ENCODE data around the gene ZMYM1. TPM values are rescaled to one million over a fixed set of nuclear protein-coding genes. Genes with fewer than 3 reads are reported as not detected.

ZMYM1 gene
- total and polyA plus RNA-seq, 4 donors, result 2.6 to 31.6 (median 8.5) TPM

Other genes starting within 250 kb of the ZMYM1 start
- 10 to 100 TPM; 19.5 to 50.8 TPM for gene SMIM12, start 219.6 kb upstream of the ZMYM1 start, total RNA-seq
- gene SMIM12, start 219.6 kb upstream of the ZMYM1 start, polyA plus RNA-seq, result 10 to 100 TPM; 17.9 to 67.8 TPM
- gene DLGAP3, start 149.7 kb upstream of the ZMYM1 start, total RNA-seq, result under 1 TPM; 0.17 to 0.89 TPM
- gene DLGAP3, start 149.7 kb upstream of the ZMYM1 start, polyA plus RNA-seq, result under 1 TPM; 0.10 to 0.26 TPM
- gene TMEM35B, start 94.0 kb upstream of the ZMYM1 start, total RNA-seq, result 10 to 100 TPM; 31.3 to 35.5 TPM
- 10 to 100 TPM; 50.3 to 68.4 TPM for gene TMEM35B, start 94.0 kb upstream of the ZMYM1 start, polyA plus RNA-seq
- 10 to 100 TPM; 20.1 to 35.1 TPM for gene ZMYM6, start 47.4 kb upstream of the ZMYM1 start, total RNA-seq
- gene ZMYM6, start 47.4 kb upstream of the ZMYM1 start, polyA plus RNA-seq, result 10 to 100 TPM in 1 of 2 donors, 1 to 10 TPM in 1; 6.5 to 14.6 TPM
- 100 to 1,000 TPM; 162 to 269 TPM for gene SFPQ, start 113.8 kb downstream of the ZMYM1 start, total RNA-seq
- gene SFPQ, start 113.8 kb downstream of the ZMYM1 start, polyA plus RNA-seq, result 100 to 1,000 TPM; 116 to 258 TPM
- gene ZMYM4, start 189.3 kb downstream of the ZMYM1 start, total RNA-seq, result 10 to 100 TPM; 31.6 to 63.8 TPM
- 10 to 100 TPM in 1 of 2 donors, 1 to 10 TPM in 1; 9.0 to 11.7 TPM for gene ZMYM4, start 189.3 kb downstream of the ZMYM1 start, polyA plus RNA-seq

Data from lung (tissue), 4 donors.